Colonic mucosa (tissue), 4 donors: Measurements from ENCODE around the gene CARD11. TPM values are rescaled to one million over a fixed set of nuclear protein-coding genes. Genes with fewer than 3 reads are reported as not detected.

Experiments used
- DNase-seq: peaks from one replicate; pipeline ENCODE4 v3.0.0-alpha.2; 2020
- H3K27ac ChIP-seq: fragments of 200-600 bp; one replicate; pipeline ENCODE4 v1.8.0; 2021
- H3K27me3 ChIP-seq: fragments of 200-600 bp; one replicate; pipeline ENCODE4 v1.8.0; 2021
- H3K36me3 ChIP-seq: fragments of 200-600 bp; one replicate; pipeline ENCODE4 v1.8.0; 2021
- H3K4me1 ChIP-seq: fragments of 200-600 bp; one replicate; pipeline ENCODE4 v1.8.0; 2021; ENCODE audit warnings: mild to moderate bottlenecking
- H3K4me3 ChIP-seq: fragments of 200-600 bp; one replicate; pipeline ENCODE4 v1.8.0; 2021
- H3K9ac ChIP-seq, 2 donors: one replicate each; pipeline ENCODE4 v1.7.0; 2013; ENCODE audit warnings: control low read depth in 2 of 2, low read depth in 2 of 2, low read length in 2 of 2
- H3K9me3 ChIP-seq: fragments of 200-600 bp; one replicate; pipeline ENCODE4 v1.8.0; 2021
- intact Hi-C: fragments of 100-400 bp; cut with DNase I; formaldehyde crosslinking; loops from one replicate; pipeline ENCODE4 v1.14.1; 2022
- total RNA-seq, 2 donors: library from RNA; stranded (reverse); fragmentation: NEBNext Ultra II Directional in 1 of 2; extraction: Animal tissue kit (Norgen Biotek cat#: 25700) in 1 of 2; gene quantifications; one replicate each; pipeline ENCODE4 v1.2.1, GENCODE V29; 2021
- TF ChIP-seq, protein P1 (sequence below): fragments of 200-600 bp; IDR thresholded peaks from one replicate; pipeline ENCODE4 v1.8.0; 2022; ENCODE audit warnings: antibody characterized with exemption, mild to moderate bottlenecking
- donor health status: healthy.
- donor health status: DM: no; HTN: no; CAD: no.
- donor health status: DM: no; HTN: no; CAD: no.

CARD11 gene
- total RNA-seq, 2 donors from 2014 or later = 1.8 to 5.0 TPM

DNA sequence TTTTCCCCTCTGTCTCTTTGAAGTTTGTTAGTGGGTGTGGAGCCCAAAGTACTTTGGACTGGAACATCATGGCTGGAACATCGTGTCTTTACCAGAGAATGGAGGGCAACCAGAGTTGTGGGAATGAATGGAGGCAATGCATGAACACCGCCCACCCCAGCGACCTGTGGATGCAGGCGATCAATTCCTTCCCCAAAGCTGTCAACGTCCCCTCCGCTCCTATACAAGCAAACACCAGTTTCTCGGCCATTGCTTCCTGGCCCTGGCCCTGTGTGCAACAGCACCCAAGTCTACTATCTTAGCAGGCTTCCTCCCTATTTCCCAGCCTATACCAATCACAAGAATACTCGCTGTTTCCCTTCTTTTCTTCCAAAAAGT lies 62.6 kb downstream of the CARD11 start:
- no peak for DNase-seq
- no peak overlapping the region for H3K9ac ChIP-seq
- H3K27me3 ChIP-seq = no peaks in the 10 kb centered on the region
- no peaks in the 10 kb centered on the region for H3K9me3 ChIP-seq
- TF ChIP-seq, protein P1, sequence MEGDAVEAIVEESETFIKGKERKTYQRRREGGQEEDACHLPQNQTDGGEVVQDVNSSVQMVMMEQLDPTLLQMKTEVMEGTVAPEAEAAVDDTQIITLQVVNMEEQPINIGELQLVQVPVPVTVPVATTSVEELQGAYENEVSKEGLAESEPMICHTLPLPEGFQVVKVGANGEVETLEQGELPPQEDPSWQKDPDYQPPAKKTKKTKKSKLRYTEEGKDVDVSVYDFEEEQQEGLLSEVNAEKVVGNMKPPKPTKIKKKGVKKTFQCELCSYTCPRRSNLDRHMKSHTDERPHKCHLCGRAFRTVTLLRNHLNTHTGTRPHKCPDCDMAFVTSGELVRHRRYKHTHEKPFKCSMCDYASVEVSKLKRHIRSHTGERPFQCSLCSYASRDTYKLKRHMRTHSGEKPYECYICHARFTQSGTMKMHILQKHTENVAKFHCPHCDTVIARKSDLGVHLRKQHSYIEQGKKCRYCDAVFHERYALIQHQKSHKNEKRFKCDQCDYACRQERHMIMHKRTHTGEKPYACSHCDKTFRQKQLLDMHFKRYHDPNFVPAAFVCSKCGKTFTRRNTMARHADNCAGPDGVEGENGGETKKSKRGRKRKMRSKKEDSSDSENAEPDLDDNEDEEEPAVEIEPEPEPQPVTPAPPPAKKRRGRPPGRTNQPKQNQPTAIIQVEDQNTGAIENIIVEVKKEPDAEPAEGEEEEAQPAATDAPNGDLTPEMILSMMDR = no peak
- no peaks in the 10 kb centered on the region for H3K36me3 ChIP-seq
- intact Hi-C loops = no loop called here
- no peak overlapping the region for H3K4me3 ChIP-seq
- no peaks in the 10 kb centered on the region for H3K4me1 ChIP-seq
- H3K27ac ChIP-seq = no peak overlapping the region

DNA sequence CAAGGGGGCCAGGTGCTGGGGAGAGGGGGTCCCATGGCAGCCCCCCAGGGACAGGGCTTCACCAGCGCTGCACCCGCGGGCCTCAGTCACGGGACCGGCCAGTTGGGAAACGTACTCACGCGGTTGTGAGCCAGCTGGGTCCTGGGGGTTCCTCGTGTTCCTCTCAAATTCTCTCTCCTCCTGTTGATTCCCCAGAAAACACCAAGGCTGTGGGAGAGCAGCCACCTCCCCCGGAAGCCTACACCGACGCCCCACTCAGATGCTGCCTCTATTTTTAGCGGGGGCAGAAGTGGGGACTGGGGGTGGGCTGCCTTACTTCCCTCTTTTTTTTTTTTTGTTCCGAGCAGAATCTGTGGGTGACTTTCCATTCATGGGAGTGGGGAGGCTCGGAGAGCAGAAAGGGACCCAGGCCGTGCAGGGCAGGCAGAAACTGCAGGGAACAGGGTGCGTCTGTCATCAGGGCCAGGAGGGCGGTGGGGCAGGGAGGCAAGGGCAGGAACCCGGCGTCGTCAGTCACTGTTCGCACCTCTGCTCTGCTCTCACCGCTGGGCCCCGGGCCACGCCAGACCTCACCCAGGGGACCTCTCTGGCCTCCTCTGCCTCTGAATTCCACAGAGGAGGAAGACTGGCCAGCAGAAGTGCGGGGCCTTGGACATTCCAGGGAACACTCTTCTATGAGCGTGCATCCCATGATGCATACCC lies 63.1 kb downstream of the CARD11 start:
- DNase-seq = no peak
- H3K27ac ChIP-seq = no peak overlapping the region
- H3K4me1 ChIP-seq = no peaks in the 10 kb centered on the region
- H3K4me3 ChIP-seq = no peak overlapping the region
- H3K27me3 ChIP-seq = no peaks in the 10 kb centered on the region
- intact Hi-C loops = no loop called here
- H3K36me3 ChIP-seq = no peaks in the 10 kb centered on the region
- no peaks in the 10 kb centered on the region for H3K9me3 ChIP-seq
- no peak overlapping the region for H3K9ac ChIP-seq
- TF ChIP-seq, protein P1 = no peak

DNA sequence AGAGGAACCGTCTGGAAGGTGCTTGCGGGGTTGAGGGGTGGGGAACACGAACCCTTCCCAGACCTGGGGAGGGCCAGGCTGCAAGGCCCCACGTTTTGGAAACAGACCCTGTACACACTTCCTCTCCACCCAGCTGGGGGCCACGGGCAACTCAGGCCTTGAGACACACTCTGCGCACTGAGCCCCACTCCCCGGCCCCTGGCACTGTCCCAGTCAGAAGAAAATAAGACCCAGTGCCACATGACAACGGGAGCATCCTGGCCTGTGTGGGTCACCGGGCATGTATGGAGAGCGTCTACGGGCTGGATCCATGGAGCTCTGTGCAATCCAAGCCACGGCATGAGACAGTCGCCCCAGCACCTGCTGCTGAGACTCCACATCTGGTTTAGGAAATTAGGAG lies 63.7 kb downstream of the CARD11 start:
- H3K36me3 ChIP-seq = no peaks in the 10 kb centered on the region
- no peak overlapping the region for H3K4me3 ChIP-seq
- no peak overlapping the region for H3K27ac ChIP-seq
- intact Hi-C loops = no loop called here
- no peak overlapping the region for H3K9ac ChIP-seq
- H3K9me3 ChIP-seq = no peaks in the 10 kb centered on the region
- no peaks in the 10 kb centered on the region for H3K27me3 ChIP-seq
- TF ChIP-seq, protein P1 = no peak
- no peaks in the 10 kb centered on the region for H3K4me1 ChIP-seq
- DNase-seq = no peak

DNA sequence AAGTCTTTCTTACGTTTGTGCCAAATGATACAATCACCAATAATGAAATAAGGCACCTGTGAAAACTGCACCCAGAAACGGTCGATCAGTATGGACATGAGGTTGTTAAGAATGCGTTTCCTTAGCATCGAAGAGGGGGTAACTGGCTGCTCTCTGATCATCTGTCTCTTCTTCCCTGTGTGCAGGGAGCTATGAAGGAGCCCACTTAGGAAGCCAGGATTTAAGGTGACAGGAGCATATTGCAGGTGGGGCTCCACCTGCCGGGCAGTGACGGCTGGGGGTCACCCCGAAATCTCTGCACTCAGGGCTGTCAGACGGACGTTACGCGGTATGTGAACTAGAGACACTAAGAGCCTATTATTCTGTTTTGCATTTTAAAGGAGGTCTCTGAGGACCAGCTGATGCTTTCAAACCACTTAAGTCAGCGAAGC lies 64.5 kb downstream of the CARD11 start:
- no peaks in the 10 kb centered on the region for H3K27me3 ChIP-seq
- H3K9me3 ChIP-seq = no peaks in the 10 kb centered on the region
- no peaks in the 10 kb centered on the region for H3K36me3 ChIP-seq
- no peak overlapping the region for H3K9ac ChIP-seq
- TF ChIP-seq, protein P1 = no peak
- H3K27ac ChIP-seq = no peak overlapping the region
- no peak for DNase-seq
- intact Hi-C loops = no loop called here
- no peak overlapping the region for H3K4me3 ChIP-seq
- H3K4me1 ChIP-seq = no peaks in the 10 kb centered on the region

DNA sequence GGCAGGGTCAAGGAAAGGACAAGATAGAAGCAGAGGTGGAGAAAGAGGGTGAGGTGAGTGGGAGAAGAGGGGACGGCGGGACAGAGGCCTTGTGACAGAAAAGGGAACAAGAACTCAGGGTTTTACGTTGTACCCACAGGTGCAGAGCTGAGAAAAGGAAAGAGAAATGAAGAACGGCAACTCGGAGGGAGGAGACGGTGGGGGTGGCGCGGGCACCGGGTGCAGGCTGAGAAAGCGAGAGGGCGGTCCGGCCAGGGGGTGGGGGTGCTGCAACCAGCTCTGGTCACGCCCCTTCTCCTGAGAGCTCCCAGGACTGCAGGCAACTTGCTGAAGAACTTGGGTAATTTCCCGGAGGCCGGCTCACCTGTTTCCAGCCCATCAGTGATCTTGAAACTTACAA lies 65.3 kb downstream of the CARD11 start:
- no peak overlapping the region for H3K4me3 ChIP-seq
- peak; percentile 64 for DNase-seq
- no peaks in the 10 kb centered on the region for H3K4me1 ChIP-seq
- TF ChIP-seq, protein P1 = no peak
- H3K36me3 ChIP-seq = no peaks in the 10 kb centered on the region
- no peaks in the 10 kb centered on the region for H3K27me3 ChIP-seq
- no peaks in the 10 kb centered on the region for H3K9me3 ChIP-seq
- intact Hi-C loops = no loop called here
- no peak overlapping the region for H3K9ac ChIP-seq
- H3K27ac ChIP-seq = no peak overlapping the region
